ENCODE data around the gene COL9A3. TPM values are rescaled to one million over a fixed set of nuclear protein-coding genes. Genes with fewer than 3 reads are reported as not detected.

COL9A3 gene
- total and polyA plus RNA-seq, 2 of the 8 experiments (the other 6 are each of a cell fraction or from before 2014, with no cell fraction given), result 21.7 to 80.1 TPM

GRCh38 chr20:62800314-62801259 is 16.3 kb upstream of the COL9A3 start:
- no peaks in the 10 kb centered on the region for H3K79me2 ChIP-seq (ENCODE audit: control insufficient read depth in 1 of 2, insufficient read depth in 2 of 2, low read length in 2 of 2)
- no peak overlapping the region for H3K23ac ChIP-seq (ENCODE audit: insufficient read length)
- H4K20me1 ChIP-seq (replicated peaks in 1 of 2; ENCODE audit: control insufficient read depth in 1 of 2, insufficient read depth in 2 of 2, low read length in 2 of 2), result peaks cover 0 to 15% of the 10 kb centered on the region in 2 experiments
- H2AK5ac ChIP-seq (ENCODE audit: low read depth, low read length), result no peak overlapping the region
- H3K23me2 ChIP-seq (ENCODE audit: low read depth, low read length), result peaks cover 9% of the 10 kb centered on the region; the same call in 1 of the 2 replicates
- no peak overlapping the region for H3K4ac ChIP-seq (replicated peaks; ENCODE audit: insufficient read length, low read depth, low read length)
- FAIRE-seq (no peak), DNase-seq (ENCODE audit: low read depth in 1 of 2, low spot score in 2 of 2) (no peak)
- peaks cover 0 to 12% (median 6%) of the 10 kb centered on the region in 4 experiments; a peak in 5 of 7 replicates for H3K27me3 ChIP-seq (replicated peaks in 1 of 4; ENCODE audit: control insufficient read depth in 3 of 4, extremely low read depth in 1 of 4, insufficient read depth in 3 of 4, low read length in 3 of 4)
- TF ChIP-seq EZH2 (IDR thresholded peaks at IDR 0.05; ENCODE audit: low read depth, low read length, severe bottlenecking) (no peak), TBP (IDR thresholded peaks at IDR 0.05; ENCODE audit: low read depth, low read length) (no peak), EGR1 (IDR thresholded peaks at IDR 0.05; ENCODE audit: borderline replicate concordance, low read depth, low read length) (no peak), TCF12 (IDR thresholded peaks at IDR 0.05; ENCODE audit: low read depth, low read length) (no peak), SRF (IDR thresholded peaks at IDR 0.05; ENCODE audit: low read depth, low read length) (no peak), KDM1A (IDR thresholded peaks at IDR 0.05; ENCODE audit: borderline replicate concordance, low read length) (no peak), HDAC2 (IDR thresholded peaks at IDR 0.05; ENCODE audit: borderline replicate concordance in 1 of 2, low read depth in 2 of 2, low read length in 2 of 2) (no peak), YY1 (IDR thresholded peaks at IDR 0.05; ENCODE audit: low read depth, low read length) (no peak), KDM4A (IDR thresholded peaks at IDR 0.05; ENCODE audit: low read depth, low read length, severe bottlenecking) (no peak), RAD21 (IDR thresholded peaks at IDR 0.05 in 1 of 2, conservative IDR thresholded peaks at IDR 0.05 in 1 of 2; ENCODE audit: low read depth in 2 of 2, low read length in 2 of 2) (no peak)
- H3K4me3 ChIP-seq (ENCODE audit: extremely low read depth in 1 of 4, insufficient read depth in 2 of 4, low read depth in 3 of 4, low read length in 4 of 4), result no peak overlapping the region
- H3K36me3 ChIP-seq (ENCODE audit: control insufficient read depth in 2 of 4, insufficient read depth in 4 of 4, low read length in 3 of 4), result peaks cover 2 to 26% (median 9%) of the 10 kb centered on the region in 4 experiments; a peak in 4 of 8 replicates
- no peak overlapping the region for H4K5ac ChIP-seq (ENCODE audit: insufficient read length, low read depth, low read length)
- ChIA-PET CTCF (ENCODE audit: partially characterized antibody) (interaction anchor here (0.8 to 2.1 kb wide), 2 partner anchors 9 to 48 kb away, joined by 5 read pairs; no protein-coding TSS in a partner anchor), POLR2A (ENCODE audit: partially characterized antibody) (interaction anchor here (0.7 to 1.4 kb wide), 3 partner anchors 9 to 16 kb away, joined by 3 to 6 read pairs (median 3); partner anchors contain the start of gene COL9A3)
- H2BK5ac ChIP-seq (ENCODE audit: low read depth, low read length), result no peak overlapping the region
- H3K9ac ChIP-seq (replicated peaks in 1 of 4; ENCODE audit: extremely low read depth in 1 of 4, low read depth in 3 of 4, low read length in 3 of 4), result no peak overlapping the region
- no peak overlapping the region for H3K14ac ChIP-seq (ENCODE audit: insufficient read length)
- no peak overlapping the region for H3K18ac ChIP-seq (ENCODE audit: extremely low read depth, low read length)
- peaks cover 0 to 9% (median 3%) of the 10 kb centered on the region in 4 experiments; a peak in 6 of 7 replicates for H3K4me1 ChIP-seq (replicated peaks in 1 of 4; ENCODE audit: control insufficient read depth in 3 of 4, insufficient read depth in 4 of 4, low read length in 3 of 4)
- H2BK15ac ChIP-seq (ENCODE audit: low read length), result no peak overlapping the region
- H3K9me3 ChIP-seq (ENCODE audit: insufficient read depth in 2 of 2, low read depth in 1 of 2, low read length in 1 of 2), result no peaks in the 10 kb centered on the region
- no peak overlapping the region for H4K8ac ChIP-seq (ENCODE audit: extremely low read depth, insufficient read depth, low read length)
- no peak overlapping the region for H3K4me2 ChIP-seq (ENCODE audit: insufficient read depth in 1 of 2, low read depth in 2 of 2, low read length in 2 of 2)
- H4K91ac ChIP-seq (replicated peaks; ENCODE audit: insufficient read length, low read length), result no peak overlapping the region
- peaks cover under 1% of the 10 kb centered on the region; the same call in 1 of the 2 replicates for H3K79me1 ChIP-seq (ENCODE audit: low read depth, low read length)
- WGBS, 2 experiments (ENCODE audit: extremely low coverage in 1 of 2, insufficient coverage in 1 of 2, insufficient read length in 1 of 2, insufficient replicate concordance in 2 of 2, low coverage in 1 of 2, low lambda C conversion rate in 2 of 2, missing lambda C conversion rate in 1 of 2), result 87% methylated on average over 26 of the region's 26 CpGs; no CpG with 5 or more reads in 1 of the 2 experiments
- H3K27ac ChIP-seq (ENCODE audit: low read depth, low read length), result no peak overlapping the region
- no peak overlapping the region for H3K56ac ChIP-seq (replicated peaks; ENCODE audit: insufficient read length, low read depth, low read length)
- no peak overlapping the region for H2BK120ac ChIP-seq (replicated peaks; ENCODE audit: low read depth, low read length)
- no peak overlapping the region for H2BK12ac ChIP-seq (ENCODE audit: low read depth, low read length)
- no peak overlapping the region for H2BK20ac ChIP-seq (ENCODE audit: low read length)
- no peak overlapping the region for H2AFZ ChIP-seq (ENCODE audit: low read length)

All from H1 (cell line).